Colonic mucosa (tissue), 4 donors: ENCODE results near the gene AWAT1. TPM values are rescaled to one million over a fixed set of nuclear protein-coding genes. Genes with fewer than 3 reads are reported as not detected.
A peak's percentile ranks its signal among the peaks of the same experiment; 100 is the strongest.
"Not testable (repeated sequence)": the region's sequence is repeated elsewhere in the genome, so short reads cannot be mapped to it uniquely, and the experiment has no call there.

Source experiments
- DNase-seq: peaks from one replicate; pipeline ENCODE4 v3.0.0-alpha.2; 2020
- H3K27ac ChIP-seq: fragments of 200-600 bp; one replicate; pipeline ENCODE4 v1.8.0; 2021
- H3K27me3 ChIP-seq: fragments of 200-600 bp; one replicate; pipeline ENCODE4 v1.8.0; 2021
- H3K36me3 ChIP-seq: fragments of 200-600 bp; one replicate; pipeline ENCODE4 v1.8.0; 2021
- H3K4me1 ChIP-seq: fragments of 200-600 bp; one replicate; pipeline ENCODE4 v1.8.0; 2021; ENCODE audit warnings: mild to moderate bottlenecking
- H3K4me3 ChIP-seq: fragments of 200-600 bp; one replicate; pipeline ENCODE4 v1.8.0; 2021
- H3K9ac ChIP-seq, 2 donors: one replicate each; pipeline ENCODE4 v1.7.0; 2013; ENCODE audit warnings: control low read depth in 2 of 2, low read depth in 2 of 2, low read length in 2 of 2
- H3K9me3 ChIP-seq: fragments of 200-600 bp; one replicate; pipeline ENCODE4 v1.8.0; 2021
- CTCF ChIP-seq: fragments of 200-600 bp; IDR thresholded peaks from one replicate; pipeline ENCODE4 v1.8.0; 2022; ENCODE audit warnings: antibody characterized with exemption, mild to moderate bottlenecking
- intact Hi-C: fragments of 100-400 bp; cut with DNase I; formaldehyde crosslinking; loops from one replicate; pipeline ENCODE4 v1.14.1; 2022
- total RNA-seq, 2 donors: library from RNA; stranded (reverse); fragmentation: NEBNext Ultra II Directional in 1 of 2; extraction: Animal tissue kit (Norgen Biotek cat#: 25700) in 1 of 2; gene quantifications; one replicate each; pipeline ENCODE4 v1.2.1, GENCODE V29; 2021
- donor health status: healthy.
- donor health status: DM: no; HTN: no; CAD: no.
- donor health status: DM: no; HTN: no; CAD: no.

The AWAT1 gene
- total RNA-seq: not detected

GRCh38 chrX:70234355-70234754, at the start of gene AWAT1:
TSS of gene AWAT1 (plus strand) at chrX:70234655. CDS start at chrX:70234696, 41 bp downstream.
- DNase-seq: no peak
- no peak within 1 kb of the TSS for H3K9ac ChIP-seq
- H3K27me3 ChIP-seq: no peaks in the 10 kb centered on the region
- no peak for TF ChIP-seq CTCF
- intact Hi-C loops: no loop called here
- H3K9me3 ChIP-seq: no peaks in the 10 kb centered on the region
- H3K36me3 ChIP-seq: no peaks in the 10 kb centered on the region
- H3K4me3 ChIP-seq: no peak within 1 kb of the TSS
- no peaks in the 10 kb centered on the region for H3K4me1 ChIP-seq
- no peak within 1 kb of the TSS for H3K27ac ChIP-seq

GRCh38 chrX:70190225-70190624, 44.2 kb upstream of the AWAT1 start:
- no peak overlapping the region for H3K27ac ChIP-seq

GRCh38 chrX:70196961-70197720, 37.3 kb upstream of the AWAT1 start:
- H3K9me3 ChIP-seq: no peaks in the 10 kb centered on the region
- no peak overlapping the region for H3K27ac ChIP-seq
- H3K4me3 ChIP-seq: no peak overlapping the region
- no peaks in the 10 kb centered on the region for H3K4me1 ChIP-seq
- no peaks in the 10 kb centered on the region for H3K36me3 ChIP-seq
- peak; percentile 74 for TF ChIP-seq CTCF
- intact Hi-C loops: loop anchor here (5.0 kb wide), 1 partner anchor 65 kb away; the partner anchor contains the start of gene P2RY4
- no peaks in the 10 kb centered on the region for H3K27me3 ChIP-seq
- peak; percentile 67 for DNase-seq
- no peak overlapping the region for H3K9ac ChIP-seq

More at GRCh38 chrX:70190225-70190624, 44.2 kb upstream of the AWAT1 start:
- TF ChIP-seq CTCF: no peak
- no peak for DNase-seq
- H3K4me3 ChIP-seq: no peak overlapping the region
- no peaks in the 10 kb centered on the region for H3K9me3 ChIP-seq
- no peak overlapping the region for H3K9ac ChIP-seq
- H3K27me3 ChIP-seq: no peaks in the 10 kb centered on the region
- H3K4me1 ChIP-seq: no peaks in the 10 kb centered on the region
- intact Hi-C loops: no loop called here
- no peaks in the 10 kb centered on the region for H3K36me3 ChIP-seq

GRCh38 chrX:70201732-70202131, 32.7 kb upstream of the AWAT1 start:
- intact Hi-C loops: no loop called here
- Histone ChIP-seq H3K27ac (no peak overlapping the region), H3K4me1 (no peaks in the 10 kb centered on the region), H3K9me3 (no peaks in the 10 kb centered on the region), H3K27me3 (no peaks in the 10 kb centered on the region), H3K4me3 (no peak overlapping the region), H3K36me3 (no peaks in the 10 kb centered on the region), H3K9ac (no peak overlapping the region)
- TF ChIP-seq CTCF: no peak
- no peak for DNase-seq

GRCh38 chrX:70208479-70208878, 26.0 kb upstream of the AWAT1 start:
- H3K36me3 ChIP-seq: no peaks in the 10 kb centered on the region
- H3K9me3 ChIP-seq: no peaks in the 10 kb centered on the region
- no peaks in the 10 kb centered on the region for H3K27me3 ChIP-seq
- H3K27ac ChIP-seq: no peak overlapping the region
- no peak overlapping the region for H3K4me3 ChIP-seq
- TF ChIP-seq CTCF: no peak
- H3K9ac ChIP-seq: no peak overlapping the region
- H3K4me1 ChIP-seq: no peaks in the 10 kb centered on the region
- intact Hi-C loops: no loop called here
- no peak for DNase-seq

- H3K27me3 ChIP-seq, H3K36me3 ChIP-seq, intact Hi-C loops, H3K9me3 ChIP-seq, H3K27ac ChIP-seq, DNase-seq, H3K9ac ChIP-seq, H3K4me1 ChIP-seq, H3K4me3 ChIP-seq: not testable (repeated sequence)
Measured at GRCh38 chrX:70209570-70209969, 24.9 kb upstream of the AWAT1 start.
